ENCODE measurements around the gene CD14.
A peak's percentile ranks its signal among the peaks of the same experiment; 100 is the strongest.
"Not testable (repeated sequence)": the region's sequence is repeated elsewhere in the genome, so short reads cannot be mapped to it uniquely, and the experiment has no call there.

The CD14 gene

DNA sequence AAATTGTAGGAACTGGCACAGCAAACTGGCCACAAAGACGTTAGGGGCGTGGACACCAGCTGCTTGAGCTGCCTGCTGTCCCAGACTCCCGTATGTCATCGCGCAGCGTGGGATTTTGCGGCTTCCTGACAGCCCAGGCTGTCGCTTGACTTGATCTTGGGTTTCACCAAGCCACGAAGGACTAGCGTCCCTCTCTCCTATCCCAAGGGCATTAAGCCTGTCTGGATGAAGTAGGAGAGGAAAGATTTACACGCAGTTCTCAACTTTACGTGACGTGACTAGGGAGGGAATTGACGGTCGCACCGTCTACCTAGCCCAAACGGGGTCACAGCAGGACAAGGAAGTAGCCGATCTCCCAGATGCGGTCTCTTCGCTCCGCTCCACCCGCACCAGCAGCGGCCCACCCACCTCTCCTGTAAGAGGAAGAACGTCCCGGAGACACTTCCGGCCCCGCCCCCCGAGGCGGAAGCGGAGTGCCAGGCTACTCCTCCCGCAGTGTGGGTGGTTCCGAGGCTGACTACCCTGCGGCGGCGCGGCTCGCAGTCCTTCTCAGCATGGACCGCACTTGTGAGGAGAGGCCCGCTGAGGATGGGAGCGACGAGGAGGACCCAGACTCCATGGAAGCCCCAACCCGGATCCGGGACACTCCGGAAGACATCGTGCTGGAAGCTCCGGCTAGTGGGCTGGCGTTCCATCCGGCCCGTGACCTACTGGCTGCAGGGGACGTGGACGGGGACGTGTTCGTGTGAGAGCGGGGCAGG is 31.6 kb upstream of the CD14 start, which contains the start of gene WDR55:
TSS of gene WDR55 (plus strand) at position 546 of the 761 bp plus-strand sequence. CDS start at position 555, 9 bp downstream.
- FAIRE-seq (peak; percentile 94), DNase-seq (ENCODE audit: insufficient read length, low spot score) (peak; percentile 88)
- TF ChIP-seq TAF1 (IDR thresholded peaks at IDR 0.05; ENCODE audit: low read depth, low read length), result peak; percentile 67
- peak; percentile 23 for TF ChIP-seq PAX5 (IDR thresholded peaks at IDR 0.05; ENCODE audit: insufficient read depth, low read length, severe bottlenecking)
- peak; percentile 49; the same call in 1 of the 2 replicates for TF ChIP-seq POU2F2 (IDR thresholded peaks at IDR 0.05; ENCODE audit: low read depth, low read length)
- peak; percentile 81 for TF ChIP-seq POLR2AphosphoS5 (IDR thresholded peaks at IDR 0.05; ENCODE audit: low read depth, low read length)
- peak; percentile 39; the same call in 1 of the 2 replicates for TF ChIP-seq SPI1 (IDR thresholded peaks at IDR 0.05; ENCODE audit: low read depth, low read length)
- peak; percentile 94 for TF ChIP-seq POLR2A (IDR thresholded peaks at IDR 0.05; ENCODE audit: low read depth, low read length)

- FAIRE-seq, result no peak
These were observed 31.0 kb upstream of the CD14 start for GRCh38 chr5:140664030-140664358.

GRCh38 chr5:140660371-140660770 is 27.4 kb upstream of the CD14 start:
- FAIRE-seq, result not testable (repeated sequence)

More at GRCh38 chr5:140664030-140664358, 31.0 kb upstream of the CD14 start:
- no peak for DNase-seq (ENCODE audit: insufficient read length, low spot score)
- TF ChIP-seq SPI1 (IDR thresholded peaks at IDR 0.05; ENCODE audit: low read depth, low read length) (no peak), PAX5 (IDR thresholded peaks at IDR 0.05; ENCODE audit: insufficient read depth, low read length, severe bottlenecking) (no peak), POLR2A (IDR thresholded peaks at IDR 0.05; ENCODE audit: low read depth, low read length) (no peak), POLR2AphosphoS5 (IDR thresholded peaks at IDR 0.05; ENCODE audit: low read depth, low read length) (no peak), TAF1 (IDR thresholded peaks at IDR 0.05; ENCODE audit: low read depth, low read length) (no peak), POU2F2 (IDR thresholded peaks at IDR 0.05; ENCODE audit: low read depth, low read length) (no peak)

GRCh38 chr5:140658870-140659269 is 25.9 kb upstream of the CD14 start:
- FAIRE-seq (no peak), DNase-seq (ENCODE audit: insufficient read length, low spot score) (no peak)
- no peak for TF ChIP-seq TAF1 (IDR thresholded peaks at IDR 0.05; ENCODE audit: low read depth, low read length)
- no peak for TF ChIP-seq POU2F2 (IDR thresholded peaks at IDR 0.05; ENCODE audit: low read depth, low read length)
- no peak for TF ChIP-seq SPI1 (IDR thresholded peaks at IDR 0.05; ENCODE audit: low read depth, low read length)
- no peak for TF ChIP-seq POLR2A (IDR thresholded peaks at IDR 0.05; ENCODE audit: low read depth, low read length)
- TF ChIP-seq POLR2AphosphoS5 (IDR thresholded peaks at IDR 0.05; ENCODE audit: low read depth, low read length), result no peak
- TF ChIP-seq PAX5 (IDR thresholded peaks at IDR 0.05; ENCODE audit: insufficient read depth, low read length, severe bottlenecking), result no peak

More at GRCh38 chr5:140660371-140660770, 27.4 kb upstream of the CD14 start:
- not testable (repeated sequence) for DNase-seq (ENCODE audit: insufficient read length, low spot score)

- FAIRE-seq (no peak), DNase-seq (ENCODE audit: insufficient read length, low spot score) (no peak)
- TF ChIP-seq POLR2A (IDR thresholded peaks at IDR 0.05; ENCODE audit: low read depth, low read length), result no peak
- no peak for TF ChIP-seq TAF1 (IDR thresholded peaks at IDR 0.05; ENCODE audit: low read depth, low read length)
- no peak for TF ChIP-seq POU2F2 (IDR thresholded peaks at IDR 0.05; ENCODE audit: low read depth, low read length)
- no peak for TF ChIP-seq PAX5 (IDR thresholded peaks at IDR 0.05; ENCODE audit: insufficient read depth, low read length, severe bottlenecking)
- no peak for TF ChIP-seq POLR2AphosphoS5 (IDR thresholded peaks at IDR 0.05; ENCODE audit: low read depth, low read length)
- no peak for TF ChIP-seq SPI1 (IDR thresholded peaks at IDR 0.05; ENCODE audit: low read depth, low read length)
These were observed 14.1 kb upstream of the CD14 start for GRCh38 chr5:140647042-140647419.

GRCh38 chr5:140642718-140643117 is 9.7 kb upstream of the CD14 start:
- no peak for TF ChIP-seq POLR2A (IDR thresholded peaks at IDR 0.05; ENCODE audit: low read depth, low read length)
- FAIRE-seq, result no peak
- DNase-seq (ENCODE audit: insufficient read length, low spot score), result no peak

- no peak for DNase-seq (ENCODE audit: insufficient read length, low spot score)
- FAIRE-seq, result no peak
- TF ChIP-seq TAF1 (IDR thresholded peaks at IDR 0.05; ENCODE audit: low read depth, low read length), result no peak
- no peak for TF ChIP-seq PAX5 (IDR thresholded peaks at IDR 0.05; ENCODE audit: insufficient read depth, low read length, severe bottlenecking)
- TF ChIP-seq POLR2A (IDR thresholded peaks at IDR 0.05; ENCODE audit: low read depth, low read length), result no peak
- no peak for TF ChIP-seq SPI1 (IDR thresholded peaks at IDR 0.05; ENCODE audit: low read depth, low read length)
- no peak for TF ChIP-seq POLR2AphosphoS5 (IDR thresholded peaks at IDR 0.05; ENCODE audit: low read depth, low read length)
- TF ChIP-seq POU2F2 (IDR thresholded peaks at IDR 0.05; ENCODE audit: low read depth, low read length), result no peak
These were observed 8.7 kb upstream of the CD14 start for GRCh38 chr5:140641716-140642115.

GRCh38 chr5:140639148-140639981 is 6.4 kb upstream of the CD14 start, which contains the start of gene TMCO6:
Gene TMCO6 (plus strand): TSS chr5:140639451. CDS start chr5:140639528, 77 bp downstream.
- FAIRE-seq (peak; percentile 97), DNase-seq (ENCODE audit: insufficient read length, low spot score) (peak; percentile 98)
- TF ChIP-seq TAF1 (IDR thresholded peaks at IDR 0.05; ENCODE audit: low read depth, low read length), result no peak
- TF ChIP-seq POU2F2 (IDR thresholded peaks at IDR 0.05; ENCODE audit: low read depth, low read length), result no peak
- TF ChIP-seq POLR2A (IDR thresholded peaks at IDR 0.05; ENCODE audit: low read depth, low read length), result peak; percentile 67
- TF ChIP-seq PAX5 (IDR thresholded peaks at IDR 0.05; ENCODE audit: insufficient read depth, low read length, severe bottlenecking), result no peak
- peak; percentile 66 for TF ChIP-seq POLR2AphosphoS5 (IDR thresholded peaks at IDR 0.05; ENCODE audit: low read depth, low read length)
- no peak for TF ChIP-seq SPI1 (IDR thresholded peaks at IDR 0.05; ENCODE audit: low read depth, low read length)

DNA sequence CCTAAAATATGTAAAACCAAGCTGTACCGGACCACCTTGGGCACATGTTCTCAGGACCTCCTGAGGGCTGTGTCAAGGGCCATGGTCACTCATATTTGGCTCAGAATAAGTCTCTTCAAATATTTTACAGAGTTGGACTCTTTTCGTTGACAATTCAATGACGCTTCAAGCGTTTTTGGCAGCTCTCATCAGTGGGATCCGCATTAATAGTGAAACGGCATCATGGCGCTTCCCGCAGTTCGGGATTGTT is 5.8 kb upstream of the CD14 start:
- not testable (repeated sequence) for DNase-seq (ENCODE audit: insufficient read length, low spot score); FAIRE-seq

Data from GM12891 (cell line).